Vagina (tissue), 2 donors: ENCODE results near the gene ITGB4. TPM values are rescaled to one million over a fixed set of nuclear protein-coding genes. Genes with fewer than 3 reads are reported as not detected.
A peak's percentile ranks its signal among the peaks of the same experiment; 100 is the strongest.

Source experiments
- DNase-seq, 2 donors: peaks; one replicate each; pipeline ENCODE4 v3.0.0-alpha.2; 2017; ENCODE audit errors: extremely low spot score in 2 of 2
- H3K27ac ChIP-seq: fragments of 200-600 bp; sonication (generic); one replicate; pipeline ENCODE4 v1.5.1; 2019
- H3K27me3 ChIP-seq: fragments of 200-600 bp; sonication (generic); one replicate; pipeline ENCODE4 v1.5.1; 2019
- H3K36me3 ChIP-seq, 2 donors: fragments of 200-600 bp; sonication (generic); one replicate each; pipeline ENCODE4 v1.5.1; 2017 to 2019
- H3K4me1 ChIP-seq: fragments of 200-600 bp; sonication (generic); one replicate; pipeline ENCODE4 v1.5.1; 2019
- H3K4me3 ChIP-seq, 2 donors: fragments of 200-600 bp; sonication (generic); 1 replicate in 1 of 2; 2 replicates in 1 of 2; pipeline ENCODE4 v1.5.1; 2016 to 2019
- H3K9me3 ChIP-seq: fragments of 200-600 bp; sonication (generic); one replicate; pipeline ENCODE4 v1.5.1; 2019
- CTCF ChIP-seq, 3 experiments: fragments of 450-650 bp in 2 of 3; fragments of 200-600 bp in 1 of 3; sonication (generic) in 1 of 3; IDR thresholded peaks; one replicate each; pipeline ENCODE4 v1.5.1; 2017 to 2019; ENCODE audit warnings: antibody characterized with exemption in 3 of 3, mild to moderate bottlenecking in 2 of 3, moderate library complexity in 2 of 3
- POLR2A ChIP-seq, 2 donors: fragments of 450-650 bp; IDR thresholded peaks; one replicate each; pipeline ENCODE4 v1.6.1; 2017; ENCODE audit warnings: antibody characterized with exemption in 2 of 2, mild to moderate bottlenecking in 2 of 2, moderate library complexity in 2 of 2
- POLR2AphosphoS5 ChIP-seq, 2 donors: sonication (generic); formaldehyde crosslinking; IDR thresholded peaks; one replicate each; pipeline ENCODE4 v1.9.0; 2017; ENCODE audit warnings: antibody characterized with exemption in 2 of 2, mild to moderate bottlenecking in 2 of 2, low read depth in 1 of 2; ENCODE audit not compliant: insufficient read depth in 1 of 2
- intact Hi-C: fragments of 100-400 bp; cut with DNase I; formaldehyde crosslinking; loops from one replicate; pipeline ENCODE4 v1.15.1; 2023
- total RNA-seq: library from RNA; depleted of rRNA; stranded (reverse); fragments of >200 nt; gene quantifications from one replicate; pipeline ENCODE4 v1.2.3, GENCODE V29; 2016

The ITGB4 gene
- total RNA-seq, 1 donor from 2014 or later, result 169 TPM

- peaks cover 0 to 30% of the 10 kb centered on the region in 2 donors for H3K36me3 ChIP-seq
- peaks cover 71% of the 10 kb centered on the region for H3K4me1 ChIP-seq
- no peaks in the 10 kb centered on the region for H3K27me3 ChIP-seq
- peak overlapping the region; percentile 99 for H3K27ac ChIP-seq
- intact Hi-C loops, result loop anchor here (5.0 kb wide), 1 partner anchor 68 kb away; no protein-coding TSS in a partner anchor
- no peaks in the 10 kb centered on the region for H3K9me3 ChIP-seq
- peak overlapping the region; percentile 77 to 93 for H3K4me3 ChIP-seq
- TF ChIP-seq POLR2A (IDR thresholded peaks at IDR 0.05), result peak; percentile 99 to 100
- TF ChIP-seq POLR2AphosphoS5 (IDR thresholded peaks at IDR 0.05; ENCODE audit: insufficient read depth in 1 of 2, low read depth in 1 of 2), result peak; percentile 98 to 100
- peak in 2 of 3 experiments; percentile 9 to 21 for TF ChIP-seq CTCF (IDR thresholded peaks at IDR 0.05)
- DNase-seq, result peak in 1 of 2 donors; percentile 100
These were observed 58.2 kb downstream of the ITGB4 start for GRCh38 chr17:75779250-75779986.

- H3K27ac ChIP-seq, result peak overlapping the region; percentile 99
- intact Hi-C loops, result loop anchor here (5.0 kb wide), 1 partner anchor 67 kb away; no protein-coding TSS in a partner anchor
- peak in 1 of 2 donors; percentile 2 for TF ChIP-seq POLR2AphosphoS5 (IDR thresholded peaks at IDR 0.05; ENCODE audit: insufficient read depth in 1 of 2, low read depth in 1 of 2)
- TF ChIP-seq CTCF (IDR thresholded peaks at IDR 0.05), result no peak
- no peak for TF ChIP-seq POLR2A (IDR thresholded peaks at IDR 0.05)
- peaks cover 63% of the 10 kb centered on the region for H3K4me1 ChIP-seq
- no peaks in the 10 kb centered on the region for H3K27me3 ChIP-seq
- no peaks in the 10 kb centered on the region for H3K9me3 ChIP-seq
- peaks cover 0 to 26% of the 10 kb centered on the region in 2 donors for H3K36me3 ChIP-seq
- no peak for DNase-seq
- peak overlapping the region in 1 of 2 donors; percentile 93 for H3K4me3 ChIP-seq
These were observed 59.0 kb downstream of the ITGB4 start for GRCh38 chr17:75779987-75780889.

GRCh38 chr17:75783069-75783783 is 62.0 kb downstream of the ITGB4 start:
- Histone ChIP-seq H3K4me1 (peaks cover 63% of the 10 kb centered on the region), H3K9me3 (no peaks in the 10 kb centered on the region), H3K27ac (peak overlapping the region; percentile 100), H3K27me3 (no peaks in the 10 kb centered on the region), H3K36me3 (peaks cover 0 to 8% of the 10 kb centered on the region in 2 donors), H3K4me3 (peak overlapping the region in 1 of 2 donors; percentile 15)
- DNase-seq, result no peak
- TF ChIP-seq CTCF (IDR thresholded peaks at IDR 0.05) (peak; percentile 32 to 77 (median 64)), POLR2A (IDR thresholded peaks at IDR 0.05) (no peak), POLR2AphosphoS5 (IDR thresholded peaks at IDR 0.05; ENCODE audit: insufficient read depth in 1 of 2, low read depth in 1 of 2) (peak in 1 of 2 donors; percentile 92)
- intact Hi-C loops, result no loop called here

- H3K4me1 ChIP-seq, result peaks cover 64% of the 10 kb centered on the region
- H3K27ac ChIP-seq, result peak overlapping the region; percentile 100
- no peak for TF ChIP-seq CTCF (IDR thresholded peaks at IDR 0.05)
- no peak for TF ChIP-seq POLR2A (IDR thresholded peaks at IDR 0.05)
- TF ChIP-seq POLR2AphosphoS5 (IDR thresholded peaks at IDR 0.05; ENCODE audit: insufficient read depth in 1 of 2, low read depth in 1 of 2), result no peak
- DNase-seq, result peak in 1 of 2 donors; percentile 96
- H3K36me3 ChIP-seq, result peaks cover 0 to 1% of the 10 kb centered on the region in 2 donors
- intact Hi-C loops, result no loop called here
- H3K9me3 ChIP-seq, result no peaks in the 10 kb centered on the region
- H3K27me3 ChIP-seq, result no peaks in the 10 kb centered on the region
- peak overlapping the region; percentile 62 to 86 for H3K4me3 ChIP-seq
These were observed 62.7 kb downstream of the ITGB4 start for GRCh38 chr17:75783803-75784472.
